ENCODE results near the gene ATF3. TPM values are rescaled to one million over a fixed set of nuclear protein-coding genes. Genes with fewer than 3 reads are reported as not detected.

Gene ATF3
- total RNA-seq, 4 donors from 2014 or later, result 12.3 to 19.2 (median 13.7) TPM

- no peak for TF ChIP-seq POLR2A (IDR thresholded peaks at IDR 0.05)
- no peak for TF ChIP-seq EP300 (IDR thresholded peaks at IDR 0.05)
- TF ChIP-seq, protein P1, sequence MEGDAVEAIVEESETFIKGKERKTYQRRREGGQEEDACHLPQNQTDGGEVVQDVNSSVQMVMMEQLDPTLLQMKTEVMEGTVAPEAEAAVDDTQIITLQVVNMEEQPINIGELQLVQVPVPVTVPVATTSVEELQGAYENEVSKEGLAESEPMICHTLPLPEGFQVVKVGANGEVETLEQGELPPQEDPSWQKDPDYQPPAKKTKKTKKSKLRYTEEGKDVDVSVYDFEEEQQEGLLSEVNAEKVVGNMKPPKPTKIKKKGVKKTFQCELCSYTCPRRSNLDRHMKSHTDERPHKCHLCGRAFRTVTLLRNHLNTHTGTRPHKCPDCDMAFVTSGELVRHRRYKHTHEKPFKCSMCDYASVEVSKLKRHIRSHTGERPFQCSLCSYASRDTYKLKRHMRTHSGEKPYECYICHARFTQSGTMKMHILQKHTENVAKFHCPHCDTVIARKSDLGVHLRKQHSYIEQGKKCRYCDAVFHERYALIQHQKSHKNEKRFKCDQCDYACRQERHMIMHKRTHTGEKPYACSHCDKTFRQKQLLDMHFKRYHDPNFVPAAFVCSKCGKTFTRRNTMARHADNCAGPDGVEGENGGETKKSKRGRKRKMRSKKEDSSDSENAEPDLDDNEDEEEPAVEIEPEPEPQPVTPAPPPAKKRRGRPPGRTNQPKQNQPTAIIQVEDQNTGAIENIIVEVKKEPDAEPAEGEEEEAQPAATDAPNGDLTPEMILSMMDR (IDR thresholded peaks at IDR 0.05), result no peak
- Histone ChIP-seq H3K36me3 (no peaks in the 10 kb centered on the region), H3K9me3 (no peaks in the 10 kb centered on the region), H3K4me1 (peaks cover 0 to 9% (median 3%) of the 10 kb centered on the region in 4 donors), H3K4me3 (no peak overlapping the region), H3K27ac (no peak overlapping the region), H3K27me3 (no peaks in the 10 kb centered on the region)
- DNase-seq (ENCODE audit: low spot score in 2 of 2), result no peak
- 46 to 67% methylated on average over 3 of the region's 3 CpGs for WGBS, 2 donors
These were observed 14.7 kb upstream of the ATF3 start for GRCh38 chr1:212593821-212594251.

DNA sequence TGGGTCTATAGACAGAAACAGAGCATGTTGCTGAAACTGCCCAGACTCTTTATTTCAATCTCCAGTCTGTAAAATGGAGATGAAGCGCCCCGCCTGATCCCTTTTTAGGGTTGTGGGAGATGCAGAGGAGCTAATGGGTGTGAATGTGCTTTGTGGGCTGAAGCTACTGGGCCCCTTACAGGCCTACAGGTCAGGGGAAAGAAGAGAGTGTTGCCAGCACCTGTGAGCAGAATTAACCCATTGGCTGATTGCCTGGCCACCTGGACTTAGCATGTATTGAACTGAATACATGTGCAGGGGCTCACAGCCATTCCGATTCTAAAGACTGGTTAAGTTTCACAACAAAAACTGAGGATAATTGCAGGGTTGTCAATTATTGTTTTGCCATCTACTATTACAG is 13.9 kb upstream of the ATF3 start:
- Histone ChIP-seq H3K27ac (no peak overlapping the region), H3K9me3 (no peaks in the 10 kb centered on the region), H3K27me3 (no peaks in the 10 kb centered on the region), H3K36me3 (no peaks in the 10 kb centered on the region), H3K4me1 (peaks cover 0 to 9% (median 3%) of the 10 kb centered on the region in 4 donors), H3K4me3 (no peak overlapping the region)
- DNase-seq (ENCODE audit: low spot score in 2 of 2), result no peak
- TF ChIP-seq, protein P1 (IDR thresholded peaks at IDR 0.05), result no peak
- TF ChIP-seq EP300 (IDR thresholded peaks at IDR 0.05) (no peak), POLR2A (IDR thresholded peaks at IDR 0.05) (no peak)
- WGBS, 2 donors, result 97 to 99% methylated on average over 3 of the region's 3 CpGs

- Histone ChIP-seq H3K27me3 (no peaks in the 10 kb centered on the region), H3K4me3 (no peak overlapping the region), H3K36me3 (no peaks in the 10 kb centered on the region), H3K9me3 (no peaks in the 10 kb centered on the region), H3K4me1 (peaks cover 0 to 9% (median 3%) of the 10 kb centered on the region in 4 donors), H3K27ac (no peak overlapping the region)
- TF ChIP-seq EP300 (IDR thresholded peaks at IDR 0.05) (no peak), POLR2A (IDR thresholded peaks at IDR 0.05) (no peak)
- TF ChIP-seq, protein P1 (IDR thresholded peaks at IDR 0.05), result no peak
- WGBS, 2 donors, result 87 to 93% methylated on average over 8 of the region's 8 CpGs
- DNase-seq (ENCODE audit: low spot score in 2 of 2), result no peak
These were observed 13.3 kb upstream of the ATF3 start for GRCh38 chr1:212595229-212595628.

GRCh38 chr1:212595787-212596714 is 12.5 kb upstream of the ATF3 start:
- Histone ChIP-seq H3K27ac (peak overlapping the region in 2 of 4 donors; percentile 3 to 31), H3K4me3 (no peak overlapping the region), H3K27me3 (no peaks in the 10 kb centered on the region), H3K4me1 (peaks cover 0 to 9% (median 3%) of the 10 kb centered on the region in 4 donors), H3K9me3 (no peaks in the 10 kb centered on the region), H3K36me3 (no peaks in the 10 kb centered on the region)
- DNase-seq (ENCODE audit: low spot score in 2 of 2), result no peak
- no peak for TF ChIP-seq POLR2A (IDR thresholded peaks at IDR 0.05)
- no peak for TF ChIP-seq EP300 (IDR thresholded peaks at IDR 0.05)
- TF ChIP-seq, protein P1 (IDR thresholded peaks at IDR 0.05), result peak in 2 of 5 experiments; percentile 16 to 22
- WGBS, 2 donors, result 44 to 47% methylated on average over 8 of the region's 8 CpGs

DNA sequence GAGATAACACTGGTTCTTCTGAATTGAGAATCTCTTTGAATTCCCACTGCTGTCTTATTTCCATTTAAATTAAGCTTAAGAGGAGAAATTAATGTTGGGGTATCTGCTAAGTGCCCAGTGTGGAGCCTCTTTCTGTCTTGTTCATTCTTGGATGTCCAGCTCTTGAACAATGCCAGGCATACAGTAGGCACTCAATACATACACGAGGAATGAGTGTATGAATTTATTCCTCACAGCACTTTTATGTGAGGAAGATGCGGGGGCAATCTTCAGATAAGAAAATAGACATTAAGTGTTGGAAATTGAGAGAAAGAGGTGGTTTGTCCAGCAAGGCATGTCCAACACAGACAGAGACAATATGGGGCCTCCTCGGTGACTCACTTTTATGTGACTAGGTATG is 11.8 kb upstream of the ATF3 start:
- Histone ChIP-seq H3K27me3 (peaks cover 0 to 4% of the 10 kb centered on the region in 2 donors), H3K27ac (peak overlapping the region in 2 of 4 donors; percentile 3 to 31), H3K9me3 (no peaks in the 10 kb centered on the region), H3K4me1 (peaks cover 0 to 9% (median 3%) of the 10 kb centered on the region in 4 donors), H3K36me3 (no peaks in the 10 kb centered on the region), H3K4me3 (no peak overlapping the region)
- 84 to 85% methylated on average over 3 of the region's 3 CpGs for WGBS, 2 donors
- TF ChIP-seq EP300 (IDR thresholded peaks at IDR 0.05), result no peak
- TF ChIP-seq, protein P1 (IDR thresholded peaks at IDR 0.05), result no peak
- no peak for TF ChIP-seq POLR2A (IDR thresholded peaks at IDR 0.05)
- no peak for DNase-seq (ENCODE audit: low spot score in 2 of 2)
